GM18868 (cell line): ENCODE measurements around the gene PCDHB13.
"Not testable (repeated sequence)": the region's sequence is repeated elsewhere in the genome, so short reads cannot be mapped to it uniquely, and the experiment has no call there.

Source experiments
- ATAC-seq: cut with Tn5 transposase; IDR thresholded peaks from one replicate; pipeline ENCODE4 v1.9.1; 2021; ENCODE audit warnings: mild to moderate bottlenecking, moderate library complexity; ENCODE audit not compliant: unreplicated experiment

PCDHB13 gene

DNA sequence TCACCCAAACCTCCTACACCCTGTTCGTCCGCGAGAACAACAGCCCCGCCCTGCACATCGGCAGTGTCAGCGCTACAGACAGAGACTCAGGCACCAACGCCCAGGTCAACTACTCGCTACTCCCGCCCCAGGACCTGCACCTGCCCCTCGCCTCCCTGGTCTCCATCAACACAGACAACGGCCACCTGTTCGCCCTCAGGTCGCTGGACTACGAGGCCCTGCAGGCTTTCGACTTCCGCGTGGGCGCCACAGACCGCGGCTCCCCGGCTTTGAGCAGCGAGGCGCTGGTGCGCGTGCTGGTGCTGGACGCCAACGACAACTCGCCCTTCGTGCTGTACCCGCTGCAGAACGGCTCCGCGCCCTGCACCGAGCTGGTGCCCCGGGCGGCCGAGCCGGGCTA is 12.6 kb upstream of the PCDHB13 start:
- not testable (repeated sequence) for ATAC-seq

DNA sequence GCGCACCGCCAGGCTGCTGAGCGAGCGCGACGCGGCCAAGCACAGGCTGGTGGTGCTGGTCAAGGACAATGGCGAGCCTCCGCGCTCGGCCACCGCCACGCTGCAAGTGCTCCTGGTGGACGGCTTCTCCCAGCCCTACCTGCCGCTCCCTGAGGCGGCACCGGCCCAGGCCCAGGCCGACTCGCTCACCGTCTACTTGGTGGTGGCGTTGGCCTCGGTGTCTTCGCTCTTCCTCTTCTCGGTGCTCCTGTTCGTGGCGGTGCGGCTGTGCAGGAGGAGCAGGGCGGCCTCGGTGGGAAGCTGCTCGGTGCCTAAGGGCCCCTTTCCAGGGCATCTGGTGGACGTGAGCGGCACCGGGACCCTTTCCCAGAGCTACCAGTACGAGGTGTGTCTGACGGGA is 12.1 kb upstream of the PCDHB13 start:
- ATAC-seq = not testable (repeated sequence)

DNA sequence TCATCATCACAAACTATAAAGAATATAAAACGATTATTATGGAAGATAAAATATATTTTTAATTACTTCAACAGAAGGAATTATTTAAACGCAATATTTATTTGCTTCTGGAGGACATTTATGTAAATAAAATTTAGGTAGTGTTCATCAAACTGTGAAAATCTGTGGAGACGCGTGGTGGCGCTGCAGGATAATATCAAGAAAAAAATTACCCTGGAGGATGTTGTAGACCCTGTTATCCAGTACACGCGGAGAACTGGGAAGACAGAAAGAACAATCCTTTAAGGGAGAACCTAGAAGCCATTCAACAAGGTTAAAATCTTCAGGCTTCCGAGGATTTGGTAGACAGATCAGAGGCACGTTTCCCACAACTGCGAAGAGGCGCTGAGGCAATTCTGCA is 5.2 kb upstream of the PCDHB13 start, which contains the start of gene PCDHB12:
PCDHB12 (plus strand) TSS at position 242 of the 400 bp plus-strand sequence. CDS start 189 bp downstream, outside the sequence.
- no peak for ATAC-seq

DNA sequence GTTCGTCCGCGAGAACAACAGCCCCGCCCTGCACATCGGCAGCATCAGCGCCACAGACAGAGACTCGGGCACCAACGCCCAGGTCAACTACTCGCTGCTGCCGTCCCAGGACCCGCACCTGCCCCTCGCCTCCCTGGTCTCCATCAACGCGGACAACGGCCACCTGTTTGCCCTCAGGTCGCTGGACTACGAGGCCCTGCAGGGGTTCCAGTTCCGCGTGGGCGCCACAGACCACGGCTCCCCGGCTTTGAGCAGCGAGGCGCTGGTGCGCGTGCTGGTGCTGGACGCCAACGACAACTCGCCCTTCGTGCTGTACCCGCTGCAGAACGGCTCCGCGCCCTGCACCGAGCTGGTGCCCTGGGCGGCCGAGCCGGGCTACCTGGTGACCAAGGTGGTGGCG is 3.4 kb upstream of the PCDHB13 start:
- not testable (repeated sequence) for ATAC-seq

DNA sequence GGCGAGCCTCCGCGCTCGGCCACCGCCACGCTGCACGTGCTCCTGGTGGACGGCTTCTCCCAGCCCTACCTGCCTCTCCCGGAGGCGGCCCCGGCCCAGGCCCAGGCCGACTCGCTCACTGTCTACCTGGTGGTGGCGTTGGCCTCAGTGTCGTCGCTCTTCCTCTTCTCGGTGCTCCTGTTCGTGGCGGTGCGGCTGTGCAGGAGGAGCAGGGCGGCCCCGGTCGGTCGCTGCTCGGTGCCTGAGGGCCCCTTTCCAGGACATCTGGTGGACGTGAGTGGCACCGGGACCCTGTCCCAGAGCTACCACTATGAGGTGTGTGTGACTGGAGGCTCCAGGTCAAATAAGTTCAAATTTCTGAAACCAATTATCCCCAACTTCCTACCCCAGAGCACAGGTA is 2.9 kb upstream of the PCDHB13 start:
- not testable (repeated sequence) for ATAC-seq

DNA sequence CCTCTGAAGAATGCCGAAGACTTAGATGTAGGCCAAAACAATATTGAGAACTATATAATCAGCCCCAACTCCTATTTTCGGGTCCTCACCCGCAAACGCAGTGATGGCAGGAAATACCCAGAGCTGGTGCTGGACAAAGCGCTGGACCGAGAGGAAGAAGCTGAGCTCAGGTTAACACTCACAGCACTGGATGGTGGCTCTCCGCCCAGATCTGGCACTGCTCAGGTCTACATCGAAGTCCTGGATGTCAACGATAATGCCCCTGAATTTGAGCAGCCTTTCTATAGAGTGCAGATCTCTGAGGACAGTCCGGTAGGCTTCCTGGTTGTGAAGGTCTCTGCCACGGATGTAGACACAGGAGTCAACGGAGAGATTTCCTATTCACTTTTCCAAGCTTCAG is 864 bp downstream of the PCDHB13 start:
- not testable (repeated sequence) for ATAC-seq

DNA sequence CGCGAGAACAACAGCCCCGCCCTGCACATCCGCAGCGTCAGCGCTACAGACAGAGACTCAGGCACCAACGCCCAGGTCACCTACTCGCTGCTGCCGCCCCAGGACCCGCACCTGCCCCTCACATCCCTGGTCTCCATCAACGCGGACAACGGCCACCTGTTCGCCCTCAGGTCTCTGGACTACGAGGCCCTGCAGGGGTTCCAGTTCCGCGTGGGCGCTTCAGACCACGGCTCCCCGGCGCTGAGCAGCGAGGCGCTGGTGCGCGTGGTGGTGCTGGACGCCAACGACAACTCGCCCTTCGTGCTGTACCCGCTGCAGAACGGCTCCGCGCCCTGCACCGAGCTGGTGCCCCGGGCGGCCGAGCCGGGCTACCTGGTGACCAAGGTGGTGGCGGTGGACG is 1.8 kb downstream of the PCDHB13 start:
- not testable (repeated sequence) for ATAC-seq

DNA sequence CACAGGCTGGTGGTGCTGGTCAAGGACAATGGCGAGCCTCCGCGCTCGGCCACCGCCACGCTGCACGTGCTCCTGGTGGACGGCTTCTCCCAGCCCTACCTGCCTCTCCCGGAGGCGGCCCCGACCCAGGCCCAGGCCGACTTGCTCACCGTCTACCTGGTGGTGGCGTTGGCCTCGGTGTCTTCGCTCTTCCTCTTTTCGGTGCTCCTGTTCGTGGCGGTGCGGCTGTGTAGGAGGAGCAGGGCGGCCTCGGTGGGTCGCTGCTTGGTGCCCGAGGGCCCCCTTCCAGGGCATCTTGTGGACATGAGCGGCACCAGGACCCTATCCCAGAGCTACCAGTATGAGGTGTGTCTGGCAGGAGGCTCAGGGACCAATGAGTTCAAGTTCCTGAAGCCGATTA is 2.3 kb downstream of the PCDHB13 start:
- not testable (repeated sequence) for ATAC-seq

DNA sequence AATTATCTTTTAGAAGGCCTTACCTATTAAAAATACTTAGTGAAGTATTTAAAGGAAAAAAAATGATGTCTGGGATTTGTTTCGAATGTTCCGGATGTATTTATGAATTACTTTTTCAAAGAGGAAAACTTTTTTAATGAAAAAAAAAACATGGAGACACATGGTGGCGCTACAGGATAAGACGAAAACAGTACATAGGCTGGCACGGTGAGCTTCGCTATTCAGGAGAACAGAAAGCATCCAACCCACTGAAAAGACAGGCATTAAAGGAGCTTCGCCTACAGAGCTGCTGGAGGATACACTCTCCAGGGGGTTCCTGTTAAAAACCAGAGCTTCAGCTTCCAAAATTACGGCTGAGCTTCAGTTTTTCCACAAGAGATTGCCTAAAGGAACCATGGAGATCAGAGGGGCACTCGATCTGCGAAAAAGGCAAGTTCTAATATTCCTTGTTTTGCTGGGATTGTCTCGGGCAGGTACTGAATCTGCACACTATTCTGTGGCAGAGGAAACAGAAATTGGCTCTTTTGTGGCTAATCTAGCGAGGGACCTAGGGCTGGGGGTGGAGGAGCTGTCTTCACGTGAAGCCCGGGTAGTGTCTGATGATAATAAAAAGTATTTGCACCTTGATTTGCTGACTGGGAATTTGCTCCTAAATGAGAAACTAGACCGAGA is 9.5 kb downstream of the PCDHB13 start, which contains the start of gene PCDHB14:
PCDHB14 (plus strand) TSS at position 232 of the 672 bp plus-strand sequence; CDS start at position 395, 163 bp downstream.
- no peak for ATAC-seq

DNA sequence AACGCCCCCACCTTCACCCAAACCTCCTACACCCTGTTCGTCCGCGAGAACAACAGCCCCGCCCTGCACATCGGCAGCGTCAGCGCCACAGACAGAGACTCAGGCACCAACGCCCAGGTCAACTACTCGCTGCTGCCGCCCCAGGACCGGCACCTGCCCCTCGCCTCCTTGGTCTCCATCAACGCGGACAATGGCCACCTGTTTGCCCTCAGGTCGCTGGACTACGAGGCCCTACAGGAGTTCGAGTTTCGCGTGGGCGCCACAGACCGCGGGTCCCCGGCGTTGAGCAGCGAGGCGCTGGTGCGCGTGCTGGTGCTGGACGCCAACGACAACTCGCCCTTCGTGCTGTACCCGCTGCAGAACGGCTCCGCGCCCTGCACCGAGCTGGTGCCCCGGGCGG is 11.1 kb downstream of the PCDHB13 start:
- not testable (repeated sequence) for ATAC-seq

DNA sequence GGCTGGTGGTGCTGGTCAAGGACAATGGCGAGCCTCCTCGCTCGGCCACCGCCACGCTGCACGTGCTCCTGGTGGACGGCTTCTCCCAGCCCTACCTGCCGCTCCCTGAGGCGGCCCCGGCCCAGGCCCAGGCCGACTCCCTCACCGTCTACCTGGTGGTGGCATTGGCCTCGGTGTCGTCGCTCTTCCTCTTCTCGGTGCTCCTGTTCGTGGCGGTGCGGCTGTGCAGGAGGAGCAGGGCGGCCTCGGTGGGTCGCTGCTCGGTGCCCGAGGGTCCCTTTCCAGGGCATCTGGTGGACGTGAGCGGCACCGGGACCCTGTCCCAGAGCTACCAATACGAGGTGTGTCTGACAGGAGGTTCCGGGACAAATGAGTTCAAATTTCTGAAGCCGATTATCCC is 11.7 kb downstream of the PCDHB13 start:
- ATAC-seq = not testable (repeated sequence)

DNA sequence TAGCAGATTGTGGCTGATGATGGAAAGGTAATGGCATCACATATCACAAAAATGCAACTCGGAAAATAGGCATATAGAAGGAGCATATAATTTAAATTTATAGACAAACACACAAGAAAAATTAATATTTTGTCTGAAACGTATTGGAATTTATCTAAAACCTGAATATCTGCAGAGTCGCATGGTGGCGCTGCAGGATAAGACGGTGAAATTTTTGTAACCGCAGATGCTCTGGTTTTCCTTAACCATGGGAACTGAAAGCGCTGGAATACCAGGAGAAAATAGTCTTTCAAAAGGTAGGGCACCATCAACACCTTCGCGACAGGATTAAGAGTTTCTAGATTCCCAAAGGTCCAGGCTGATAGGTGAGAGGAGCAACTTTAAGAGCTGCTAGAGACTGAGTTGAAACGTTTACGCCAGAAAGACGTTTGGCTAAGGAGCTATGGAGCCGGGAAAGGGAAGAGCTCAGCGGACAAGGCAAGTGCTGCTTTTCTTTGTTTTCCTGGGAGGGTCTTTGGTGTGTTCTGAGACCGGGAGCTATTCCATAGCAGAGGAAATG is 20.5 kb downstream of the PCDHB13 start:
- no peak for ATAC-seq

DNA sequence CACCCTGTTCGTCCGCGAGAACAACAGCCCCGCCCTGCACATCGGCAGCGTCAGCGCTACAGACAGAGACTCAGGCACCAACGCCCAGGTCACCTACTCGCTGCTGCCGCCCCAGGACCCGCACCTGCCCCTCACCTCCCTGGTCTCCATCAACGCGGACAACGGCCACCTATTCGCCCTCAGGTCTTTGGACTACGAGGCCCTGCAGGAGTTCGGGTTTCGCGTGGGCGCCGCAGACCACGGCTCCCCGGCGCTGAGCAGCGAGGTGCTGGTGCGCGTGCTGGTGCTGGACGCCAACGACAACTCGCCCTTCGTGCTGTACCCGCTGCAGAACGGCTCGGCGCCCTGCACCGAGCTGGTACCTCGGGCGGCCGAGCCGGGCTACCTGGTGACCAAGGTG is 22.2 kb downstream of the PCDHB13 start:
- ATAC-seq = not testable (repeated sequence)

DNA sequence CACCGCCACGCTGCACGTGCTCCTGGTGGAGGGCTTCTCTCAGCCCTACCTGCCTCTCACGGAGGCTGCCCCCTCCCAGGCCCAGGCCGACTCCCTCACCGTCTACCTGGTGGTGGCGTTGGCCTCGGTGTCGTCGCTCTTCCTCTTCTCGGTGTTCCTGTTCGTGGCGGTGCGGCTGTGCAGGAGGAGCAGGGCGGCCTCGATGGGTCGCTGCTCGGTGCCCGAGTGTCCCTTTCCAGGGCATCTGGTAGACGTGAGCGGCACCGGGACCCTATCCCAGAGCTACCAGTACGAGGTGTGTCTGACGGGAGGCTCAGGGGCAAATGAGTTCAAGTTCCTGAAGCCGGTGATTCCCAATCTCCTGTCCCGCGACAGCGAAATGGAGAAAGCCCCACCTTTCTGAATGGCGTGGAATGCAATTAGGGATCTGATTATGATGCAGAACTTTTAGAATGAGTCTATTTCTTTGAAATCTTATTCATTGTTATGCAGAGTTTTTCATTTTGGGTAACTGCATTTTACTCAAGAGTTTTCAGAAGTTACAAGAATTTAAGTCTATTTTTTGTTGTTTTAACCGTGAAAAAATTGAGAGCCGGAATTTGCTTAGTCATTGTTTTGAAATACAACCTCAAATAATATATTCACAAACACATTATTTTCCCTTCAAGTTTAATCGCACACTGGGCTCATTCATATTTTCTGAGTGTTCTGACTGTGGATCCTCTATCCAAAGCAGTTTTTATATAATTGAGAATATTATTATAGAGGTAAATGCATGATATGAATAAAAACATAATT is 23.0 kb downstream of the PCDHB13 start:
- no peak for ATAC-seq

DNA sequence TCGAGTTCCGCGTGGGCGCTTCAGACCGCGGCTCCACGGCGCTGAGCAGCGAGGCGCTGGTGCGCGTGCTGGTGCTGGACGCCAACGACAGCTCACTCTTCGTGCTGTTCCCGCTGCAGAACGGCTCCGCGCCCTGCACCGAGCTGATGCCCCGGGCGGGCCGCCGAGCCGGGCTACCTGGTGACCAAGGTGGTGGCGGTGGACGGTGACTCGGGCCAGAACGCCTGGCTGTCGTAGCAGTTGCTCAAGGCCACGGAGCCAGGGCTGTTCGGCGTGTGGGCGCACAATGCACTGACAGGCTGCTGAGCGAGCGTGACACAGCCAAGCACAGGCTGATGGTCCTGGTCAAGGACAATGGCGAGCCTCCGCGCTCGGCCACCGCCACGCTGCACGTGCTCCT is 27.8 kb downstream of the PCDHB13 start:
- ATAC-seq = no peak

DNA sequence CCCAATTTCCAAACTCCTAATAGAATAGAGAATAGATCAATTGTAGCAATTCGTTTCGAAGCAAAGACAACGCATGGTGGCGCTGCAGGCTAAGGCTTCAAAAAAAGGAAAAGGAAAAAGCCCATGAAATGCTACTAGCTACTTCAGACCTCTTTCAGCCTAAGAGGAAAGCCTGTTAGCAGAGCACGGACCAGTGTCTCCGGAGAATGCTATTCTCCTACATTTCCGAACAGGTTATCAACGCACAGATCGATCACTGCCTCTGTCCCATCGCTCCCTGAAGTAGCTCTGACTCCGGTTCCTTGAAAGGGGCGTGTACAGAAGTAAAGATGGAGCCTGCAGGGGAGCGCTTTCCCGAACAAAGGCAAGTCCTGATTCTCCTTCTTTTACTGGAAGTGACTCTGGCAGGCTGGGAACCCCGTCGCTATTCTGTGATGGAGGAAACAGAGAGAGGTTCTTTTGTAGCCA is 31.6 kb downstream of the PCDHB13 start, which contains the start of gene PCDHB15:
PCDHB15 (plus strand) TSS at position 146 of the 468 bp plus-strand sequence; CDS start at position 330, 184 bp downstream.
- no peak for ATAC-seq

DNA sequence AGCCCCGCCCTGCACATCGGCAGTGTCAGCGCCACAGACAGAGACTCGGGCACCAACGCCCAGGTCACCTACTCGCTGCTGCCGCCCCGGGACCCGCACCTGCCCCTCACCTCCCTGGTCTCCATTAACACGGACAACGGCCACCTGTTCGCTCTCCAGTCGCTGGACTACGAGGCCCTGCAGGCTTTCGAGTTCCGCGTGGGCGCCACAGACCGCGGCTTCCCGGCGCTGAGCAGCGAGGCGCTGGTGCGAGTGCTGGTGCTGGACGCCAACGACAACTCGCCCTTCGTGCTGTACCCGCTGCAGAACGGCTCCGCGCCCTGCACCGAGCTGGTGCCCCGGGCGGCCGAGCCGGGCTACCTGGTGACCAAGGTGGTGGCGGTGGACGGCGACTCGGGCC is 33.3 kb downstream of the PCDHB13 start:
- ATAC-seq = not testable (repeated sequence)

DNA sequence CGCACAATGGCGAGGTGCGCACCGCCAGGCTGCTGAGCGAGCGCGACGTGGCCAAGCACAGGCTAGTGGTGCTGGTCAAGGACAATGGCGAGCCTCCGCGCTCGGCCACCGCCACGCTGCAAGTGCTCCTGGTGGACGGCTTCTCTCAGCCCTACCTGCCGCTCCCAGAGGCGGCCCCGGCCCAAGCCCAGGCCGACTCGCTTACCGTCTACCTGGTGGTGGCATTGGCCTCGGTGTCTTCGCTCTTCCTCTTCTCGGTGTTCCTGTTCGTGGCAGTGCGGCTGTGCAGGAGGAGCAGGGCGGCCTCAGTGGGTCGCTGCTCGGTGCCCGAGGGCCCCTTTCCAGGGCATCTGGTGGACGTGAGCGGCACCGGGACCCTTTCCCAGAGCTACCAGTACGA is 33.7 kb downstream of the PCDHB13 start:
- ATAC-seq = not testable (repeated sequence)

DNA sequence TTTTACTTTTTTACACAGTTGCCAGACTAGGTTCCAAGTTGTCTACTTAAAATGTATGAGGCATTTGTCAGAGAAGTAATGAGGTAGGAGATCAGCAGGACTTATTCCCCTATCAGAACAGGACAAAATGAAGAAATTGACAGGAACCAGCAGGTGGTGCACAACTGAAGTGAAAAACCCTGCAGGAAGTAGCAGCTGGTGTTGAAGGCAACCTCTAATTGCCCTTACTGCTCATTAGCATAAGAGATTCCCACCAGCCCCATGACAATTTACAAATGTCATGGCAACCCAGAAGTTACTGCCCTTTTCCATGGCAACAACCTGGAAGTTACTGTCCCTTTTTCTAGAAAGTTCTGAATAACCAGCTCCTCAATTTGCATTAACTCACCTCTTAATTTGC is 36.9 kb downstream of the PCDHB13 start:
- ATAC-seq = no peak

DNA sequence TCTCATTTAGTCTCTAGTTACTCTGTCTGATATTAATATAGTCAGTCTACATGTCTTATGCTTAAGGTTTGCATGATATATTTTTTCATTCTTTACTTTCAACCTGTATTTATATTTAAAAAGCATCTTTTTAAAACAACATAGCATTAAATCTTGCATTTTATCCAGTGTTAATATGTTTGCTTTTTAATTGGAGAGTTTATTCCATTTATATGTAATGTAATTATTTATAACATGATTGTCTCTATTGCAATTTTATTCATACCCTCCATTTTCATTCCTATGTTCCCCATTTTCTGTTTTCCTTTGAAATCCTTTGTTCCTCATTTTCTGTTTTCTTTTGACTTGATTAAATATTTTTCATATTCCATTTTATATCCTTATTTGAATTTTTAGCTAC is 44.7 kb downstream of the PCDHB13 start:
- no peak for ATAC-seq

DNA sequence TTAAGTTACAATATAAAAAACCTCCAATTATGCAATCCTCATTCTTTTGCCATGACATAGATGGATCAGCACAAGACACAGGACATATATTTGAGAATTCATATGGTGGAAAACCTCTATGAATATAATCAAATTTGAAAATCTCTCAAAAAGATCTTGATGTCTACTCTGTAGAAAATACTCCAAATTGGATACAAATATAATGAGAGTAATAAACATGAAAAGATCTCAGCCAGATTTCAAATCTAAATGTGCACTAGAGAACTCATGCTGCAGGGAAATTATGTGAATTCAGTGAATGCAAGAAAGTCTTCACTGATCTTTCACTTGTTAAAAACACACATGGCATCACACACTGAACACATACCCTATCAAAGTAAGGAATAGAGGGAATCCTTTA is 45.2 kb downstream of the PCDHB13 start:
- ATAC-seq = no peak
